Keratinocyte (primary cell): ENCODE data around the gene ARMC2.

Source experiments
- CTCF ChIP-seq, 3 experiments: IDR thresholded peaks in 1 of 3; conservative IDR thresholded peaks in 1 of 3; optimal IDR thresholded peaks in 1 of 3; 2 replicates in 2 of 3; 3 replicates in 1 of 3; pipeline versions ENCODE3 to v1.5.1; 2011; ENCODE audit warnings: low read length in 3 of 3, mild to moderate bottlenecking in 3 of 3, moderate library complexity in 2 of 3, control low read depth in 1 of 3, inconsistent platforms in 1 of 3; ENCODE audit not compliant: insufficient read depth in 2 of 3; ENCODE audit errors: extremely low read depth in 1 of 3
- EZH2 ChIP-seq: IDR thresholded peaks from one replicate; pipeline ENCODE4 v1.6.1; 2012; ENCODE audit warnings: inconsistent platforms, mild to moderate bottlenecking, low read length, moderate library complexity

- TF ChIP-seq CTCF (optimal IDR thresholded peaks at IDR 0.05 in 1 of 3, IDR thresholded peaks at IDR 0.05 in 1 of 3, conservative IDR thresholded peaks at IDR 0.05 in 1 of 3; ENCODE audit: extremely low read depth in 1 of 3, insufficient read depth in 2 of 3, low read length in 3 of 3) (no peak), EZH2 (no peak)
These were observed 72.5 kb downstream of the ARMC2 start for GRCh38 chr6:108920751-108921150.
